ENCODE data around the gene MSI2.

DNA sequence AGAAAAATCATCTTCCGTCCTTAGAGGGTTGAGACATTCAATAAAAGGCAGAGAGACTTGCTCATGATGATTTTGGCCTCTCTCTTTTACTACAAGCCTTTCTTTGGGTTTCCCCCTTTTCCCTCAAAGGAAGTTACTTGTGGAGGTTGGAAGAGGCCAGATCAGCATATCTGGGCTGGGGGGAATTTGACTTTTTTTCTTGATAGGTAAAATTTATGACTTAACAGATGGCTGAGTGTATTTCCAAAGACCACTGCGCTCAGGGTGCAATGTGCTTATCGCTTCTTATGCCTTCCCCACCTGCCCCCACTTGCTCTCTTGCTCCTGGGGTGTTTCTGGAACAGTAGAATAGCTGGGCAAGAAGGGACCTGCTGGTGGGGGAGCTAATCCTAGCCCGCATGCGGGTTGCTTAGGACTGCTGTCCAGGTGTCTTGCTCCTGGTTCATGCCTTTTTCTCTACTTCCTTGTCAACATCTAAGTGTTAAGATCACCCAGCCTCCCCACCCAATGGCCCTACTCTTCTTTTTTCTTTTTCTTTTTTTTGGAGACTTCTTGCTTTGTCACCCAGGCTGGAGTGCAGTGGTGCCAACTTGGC, 131.9 kb downstream of the MSI2 start:
- TF ChIP-seq, protein P1, sequence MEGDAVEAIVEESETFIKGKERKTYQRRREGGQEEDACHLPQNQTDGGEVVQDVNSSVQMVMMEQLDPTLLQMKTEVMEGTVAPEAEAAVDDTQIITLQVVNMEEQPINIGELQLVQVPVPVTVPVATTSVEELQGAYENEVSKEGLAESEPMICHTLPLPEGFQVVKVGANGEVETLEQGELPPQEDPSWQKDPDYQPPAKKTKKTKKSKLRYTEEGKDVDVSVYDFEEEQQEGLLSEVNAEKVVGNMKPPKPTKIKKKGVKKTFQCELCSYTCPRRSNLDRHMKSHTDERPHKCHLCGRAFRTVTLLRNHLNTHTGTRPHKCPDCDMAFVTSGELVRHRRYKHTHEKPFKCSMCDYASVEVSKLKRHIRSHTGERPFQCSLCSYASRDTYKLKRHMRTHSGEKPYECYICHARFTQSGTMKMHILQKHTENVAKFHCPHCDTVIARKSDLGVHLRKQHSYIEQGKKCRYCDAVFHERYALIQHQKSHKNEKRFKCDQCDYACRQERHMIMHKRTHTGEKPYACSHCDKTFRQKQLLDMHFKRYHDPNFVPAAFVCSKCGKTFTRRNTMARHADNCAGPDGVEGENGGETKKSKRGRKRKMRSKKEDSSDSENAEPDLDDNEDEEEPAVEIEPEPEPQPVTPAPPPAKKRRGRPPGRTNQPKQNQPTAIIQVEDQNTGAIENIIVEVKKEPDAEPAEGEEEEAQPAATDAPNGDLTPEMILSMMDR (IDR thresholded peaks at IDR 0.05), result no peak
- no peak for TF ChIP-seq POLR2A (IDR thresholded peaks at IDR 0.05)
- TF ChIP-seq POLR2AphosphoS5 (IDR thresholded peaks at IDR 0.05), result no peak
